ENCODE results near the gene B4GALT2. TPM values are rescaled to one million over a fixed set of nuclear protein-coding genes. Genes with fewer than 3 reads are reported as not detected.

The B4GALT2 gene
- total RNA-seq, 1 experiment from 2014 or later, result 31.5 TPM

DNA sequence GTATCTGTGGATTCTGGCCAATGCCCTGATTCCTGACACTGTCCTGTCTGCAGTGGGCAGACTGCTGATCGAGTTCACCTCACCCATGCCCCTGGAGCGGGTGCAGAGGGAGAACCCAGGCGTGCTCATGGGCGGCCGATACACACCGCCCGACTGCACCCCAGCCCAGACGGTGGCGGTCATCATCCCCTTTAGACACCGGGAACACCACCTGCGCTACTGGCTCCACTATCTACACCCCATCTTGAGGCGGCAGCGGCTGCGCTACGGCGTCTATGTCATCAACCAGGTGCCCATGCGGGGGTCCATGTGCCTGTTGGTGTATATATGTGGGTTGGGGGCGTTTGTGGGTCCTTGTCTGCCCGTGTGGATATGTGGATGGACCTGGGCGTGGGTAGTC lies 2.6 kb downstream of the B4GALT2 start:
- H3K4me3 Mint-ChIP-seq (ENCODE audit: unreplicated experiment), result no peak overlapping the region
- intact Hi-C loops (cut with micrococcal nuclease; ENCODE audit: unreplicated experiment), result no loop called here
- Histone ChIP-seq H3K4me3 (ENCODE audit: low read depth, low read length) (no peak overlapping the region), H3K36me3 (ENCODE audit: control insufficient read depth, insufficient read depth, low read length) (peaks cover 3% of the 10 kb centered on the region), H3K9me3 (no peaks in the 10 kb centered on the region), H3K27me3 (replicated peaks; ENCODE audit: control insufficient read depth, insufficient read depth, low read length) (no peaks in the 10 kb centered on the region), H3K4me1 (peaks cover 22% of the 10 kb centered on the region)
- TF ChIP-seq, protein P1, sequence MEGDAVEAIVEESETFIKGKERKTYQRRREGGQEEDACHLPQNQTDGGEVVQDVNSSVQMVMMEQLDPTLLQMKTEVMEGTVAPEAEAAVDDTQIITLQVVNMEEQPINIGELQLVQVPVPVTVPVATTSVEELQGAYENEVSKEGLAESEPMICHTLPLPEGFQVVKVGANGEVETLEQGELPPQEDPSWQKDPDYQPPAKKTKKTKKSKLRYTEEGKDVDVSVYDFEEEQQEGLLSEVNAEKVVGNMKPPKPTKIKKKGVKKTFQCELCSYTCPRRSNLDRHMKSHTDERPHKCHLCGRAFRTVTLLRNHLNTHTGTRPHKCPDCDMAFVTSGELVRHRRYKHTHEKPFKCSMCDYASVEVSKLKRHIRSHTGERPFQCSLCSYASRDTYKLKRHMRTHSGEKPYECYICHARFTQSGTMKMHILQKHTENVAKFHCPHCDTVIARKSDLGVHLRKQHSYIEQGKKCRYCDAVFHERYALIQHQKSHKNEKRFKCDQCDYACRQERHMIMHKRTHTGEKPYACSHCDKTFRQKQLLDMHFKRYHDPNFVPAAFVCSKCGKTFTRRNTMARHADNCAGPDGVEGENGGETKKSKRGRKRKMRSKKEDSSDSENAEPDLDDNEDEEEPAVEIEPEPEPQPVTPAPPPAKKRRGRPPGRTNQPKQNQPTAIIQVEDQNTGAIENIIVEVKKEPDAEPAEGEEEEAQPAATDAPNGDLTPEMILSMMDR (IDR thresholded peaks at IDR 0.05; ENCODE audit: insufficient read depth in 1 of 2, low read depth in 1 of 2, low read length in 1 of 2, severe bottlenecking in 1 of 2, unreplicated experiment in 1 of 2), result no peak
- H3K27me3 Mint-ChIP-seq (ENCODE audit: insufficient read depth, unreplicated experiment), result no peaks in the 10 kb centered on the region
- ChIA-PET POLR2A (interaction anchor here (0.5 kb wide), 1 partner anchor 306 kb away, joined by 3 read pairs; no protein-coding TSS in a partner anchor), CTCF (no interaction called here)
- peaks cover 37% of the 10 kb centered on the region for H3K36me3 Mint-ChIP-seq (ENCODE audit: insufficient read depth, unreplicated experiment)
- H3K27ac Mint-ChIP-seq (ENCODE audit: unreplicated experiment), result no peak overlapping the region
- H3K4me1 Mint-ChIP-seq (ENCODE audit: low read depth, unreplicated experiment), result peaks cover 33% of the 10 kb centered on the region
- BruUV-seq (replicated peaks), result no TSS peak
- H3K9me3 Mint-ChIP-seq (ENCODE audit: unreplicated experiment), result no peaks in the 10 kb centered on the region
- no peak for DNase-seq

DNA sequence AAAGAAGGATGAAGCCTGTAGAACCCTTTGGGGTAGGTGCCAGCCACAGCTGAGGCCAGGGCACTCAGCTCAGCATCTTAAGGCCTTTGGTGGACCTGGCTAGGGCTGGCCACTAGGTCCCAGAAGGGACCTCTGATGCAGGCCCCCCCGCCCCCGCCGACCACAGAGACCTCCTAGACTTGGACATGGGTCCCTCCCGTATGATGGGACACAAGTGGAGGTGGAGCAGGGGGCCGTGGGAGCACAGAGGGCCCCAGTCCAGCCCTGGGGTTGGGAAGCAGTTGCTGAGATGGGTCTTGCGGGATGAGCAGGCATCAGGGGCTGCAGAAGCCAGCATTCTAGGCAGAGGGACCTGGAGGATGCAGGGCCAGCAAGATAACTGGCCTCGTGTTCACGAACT lies 3.2 kb downstream of the B4GALT2 start:
- Histone ChIP-seq H3K4me1 (peaks cover 22% of the 10 kb centered on the region), H3K4me3 (ENCODE audit: low read depth, low read length) (no peak overlapping the region), H3K27me3 (replicated peaks; ENCODE audit: control insufficient read depth, insufficient read depth, low read length) (no peaks in the 10 kb centered on the region), H3K9me3 (no peaks in the 10 kb centered on the region), H3K36me3 (ENCODE audit: control insufficient read depth, insufficient read depth, low read length) (peaks cover 3% of the 10 kb centered on the region)
- peaks cover 33% of the 10 kb centered on the region for H3K4me1 Mint-ChIP-seq (ENCODE audit: low read depth, unreplicated experiment)
- no peak overlapping the region for H3K27ac Mint-ChIP-seq (ENCODE audit: unreplicated experiment)
- no peak overlapping the region for H3K4me3 Mint-ChIP-seq (ENCODE audit: unreplicated experiment)
- ChIA-PET POLR2A (interaction anchor here (0.5 kb wide), 1 partner anchor 306 kb away, joined by 3 read pairs; no protein-coding TSS in a partner anchor), CTCF (no interaction called here)
- intact Hi-C loops (cut with micrococcal nuclease; ENCODE audit: unreplicated experiment), result no loop called here
- TF ChIP-seq, protein P1 (IDR thresholded peaks at IDR 0.05; ENCODE audit: insufficient read depth in 1 of 2, low read depth in 1 of 2, low read length in 1 of 2, severe bottlenecking in 1 of 2, unreplicated experiment in 1 of 2), result no peak
- BruUV-seq (replicated peaks), result no TSS peak
- peaks cover 34% of the 10 kb centered on the region for H3K36me3 Mint-ChIP-seq (ENCODE audit: insufficient read depth, unreplicated experiment)
- no peaks in the 10 kb centered on the region for H3K27me3 Mint-ChIP-seq (ENCODE audit: insufficient read depth, unreplicated experiment)
- H3K9me3 Mint-ChIP-seq (ENCODE audit: unreplicated experiment), result no peaks in the 10 kb centered on the region
- DNase-seq, result no peak

DNA sequence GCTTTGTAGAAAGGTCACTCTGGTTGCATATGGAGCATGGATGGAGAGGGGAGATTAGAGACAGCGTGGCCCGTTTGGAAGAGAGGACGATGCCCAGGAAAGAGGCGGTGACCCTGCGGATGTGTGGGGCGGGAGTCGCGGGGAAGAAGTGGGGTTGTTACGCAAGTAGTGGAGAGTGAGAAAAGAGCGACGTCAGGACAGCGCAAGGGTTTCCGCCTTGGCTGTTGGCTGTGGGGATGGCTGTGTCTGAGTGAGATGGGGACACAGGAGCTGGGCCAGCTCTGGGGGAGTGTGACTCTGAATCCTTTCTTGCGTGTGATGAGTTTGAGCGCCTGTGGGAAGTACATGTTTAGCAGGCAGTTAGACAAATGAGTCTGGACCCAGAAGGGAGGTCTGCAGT lies 3.8 kb downstream of the B4GALT2 start:
- H3K36me3 ChIP-seq (ENCODE audit: control insufficient read depth, insufficient read depth, low read length), result no peaks in the 10 kb centered on the region; the same call in 1 of the 2 replicates
- CTCF ChIA-PET, result no interaction called here
- intact Hi-C loops (cut with micrococcal nuclease; ENCODE audit: unreplicated experiment), result no loop called here
- DNase-seq, result no peak
- peaks cover 18% of the 10 kb centered on the region for H3K4me1 ChIP-seq
- Mint-ChIP-seq H3K27me3 (ENCODE audit: insufficient read depth, unreplicated experiment) (no peaks in the 10 kb centered on the region), H3K9me3 (ENCODE audit: unreplicated experiment) (no peaks in the 10 kb centered on the region), H3K27ac (ENCODE audit: unreplicated experiment) (no peak overlapping the region), H3K36me3 (ENCODE audit: insufficient read depth, unreplicated experiment) (peaks cover 28% of the 10 kb centered on the region), H3K4me3 (ENCODE audit: unreplicated experiment) (no peak overlapping the region), H3K4me1 (ENCODE audit: low read depth, unreplicated experiment) (peaks cover 33% of the 10 kb centered on the region)
- no TSS peak for BruUV-seq (replicated peaks)
- no peak overlapping the region for H3K4me3 ChIP-seq (ENCODE audit: low read depth, low read length)
- POLR2A ChIA-PET, result no interaction called here
- no peaks in the 10 kb centered on the region for H3K27me3 ChIP-seq (replicated peaks; ENCODE audit: control insufficient read depth, insufficient read depth, low read length)
- no peaks in the 10 kb centered on the region for H3K9me3 ChIP-seq
- TF ChIP-seq, protein P1 (IDR thresholded peaks at IDR 0.05; ENCODE audit: insufficient read depth in 1 of 2, low read depth in 1 of 2, low read length in 1 of 2, severe bottlenecking in 1 of 2, unreplicated experiment in 1 of 2), result no peak

Measured in Caco-2 (cell line).